Measurements from ENCODE around the gene CCL18. TPM values are rescaled to one million over a fixed set of nuclear protein-coding genes. Genes with fewer than 3 reads are reported as not detected.

The CCL18 gene
- total and polyA plus RNA-seq, 2 of the 4 experiments (the other 2 are of a cell fraction), result not detected

DNA sequence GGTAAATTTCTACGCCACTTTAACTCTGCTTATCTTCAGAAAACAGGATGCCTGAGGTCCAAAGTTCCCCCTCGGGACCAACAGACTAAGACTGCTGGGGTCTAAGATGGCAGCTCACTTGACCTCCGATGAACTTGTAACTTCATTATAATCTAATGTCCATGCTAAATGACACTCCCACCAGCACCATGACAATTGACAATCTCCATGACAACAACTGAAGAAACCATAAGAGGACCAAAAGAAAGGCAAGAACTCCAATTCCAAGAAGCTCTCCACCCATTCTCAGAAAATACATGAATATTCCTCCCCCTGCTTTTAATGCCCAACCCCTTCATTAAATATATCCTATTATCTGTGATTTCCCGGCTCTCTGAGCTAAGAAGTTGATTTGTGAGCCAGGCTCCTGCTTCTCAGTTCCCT lies 47.0 kb downstream of the CCL18 start:
- no peak overlapping the region for H2AK9ac ChIP-seq (replicated peaks; ENCODE audit: low read depth, low read length, poor library complexity)
- H3K27me3 ChIP-seq (ENCODE audit: control insufficient read depth, insufficient read depth, low read length), result no peaks in the 10 kb centered on the region
- no peak for TF ChIP-seq MAFK (IDR thresholded peaks at IDR 0.05; ENCODE audit: low read depth, low read length)
- H2BK5ac ChIP-seq (ENCODE audit: low read depth, low read length, poor library complexity, severe bottlenecking), result no peak overlapping the region
- H3K56ac ChIP-seq (ENCODE audit: extremely low read depth, insufficient read depth, low read length), result no peak overlapping the region
- no peak overlapping the region for H3K9ac ChIP-seq (ENCODE audit: low read depth, low read length)
- H3K4me1 ChIP-seq (ENCODE audit: control insufficient read depth, insufficient read depth, low read length), result no peaks in the 10 kb centered on the region
- ATAC-seq (ENCODE audit: low read depth) (no peak), DNase-seq (no peak)
- no peak overlapping the region for H2AFZ ChIP-seq (replicated peaks; ENCODE audit: low read length, poor library complexity)
- ChIA-PET POLR2A (ENCODE audit: unreplicated experiment) (no interaction called here), CTCF (interaction anchor here (1.0 to 1.2 kb wide), 2 partner anchors 13 to 39 kb away, joined by 3 to 4 read pairs; no protein-coding TSS in a partner anchor)
- H3K79me1 ChIP-seq (ENCODE audit: low read depth in 1 of 2, low read length in 2 of 2), result no peaks in the 10 kb centered on the region
- WGBS, 2 experiments (ENCODE audit: extremely low coverage in 2 of 2, insufficient read length in 1 of 2), result 77% methylated on average over 2 of the region's 4 CpGs; no CpG with 5 or more reads in 1 of the 2 experiments
- H3K4me3 ChIP-seq (ENCODE audit: insufficient read depth, low read depth, low read length), result no peak overlapping the region
- in situ Hi-C loops (cut with MboI; ENCODE audit: low sequenced_read_pairs), result no loop called here
- H4K8ac ChIP-seq (ENCODE audit: low read depth in 2 of 2, low read length in 2 of 2), result no peak overlapping the region
- no peaks in the 10 kb centered on the region for H3K36me3 ChIP-seq (ENCODE audit: control insufficient read depth, insufficient read depth, low read length)
- no TSS peak for BruUV-seq (replicated peaks)
- intact Hi-C loops (cut with micrococcal nuclease), result no loop called here
- H3K27ac ChIP-seq (ENCODE audit: insufficient read depth, low read length), result no peak overlapping the region
- H4K20me1 ChIP-seq (ENCODE audit: insufficient read depth, low read length), result no peaks in the 10 kb centered on the region
- H3K23ac ChIP-seq (ENCODE audit: low read depth, low read length), result no peak overlapping the region
- no peak overlapping the region for H2BK120ac ChIP-seq (ENCODE audit: low read depth, low read length)
- no peak overlapping the region for H3K4ac ChIP-seq (ENCODE audit: low read depth, low read length)
- no peak overlapping the region for H3K4me2 ChIP-seq (ENCODE audit: low read depth, low read length)
- H3K9me3 ChIP-seq (ENCODE audit: control insufficient read depth, insufficient read depth, low read length), result no peaks in the 10 kb centered on the region
- no peak overlapping the region for H2BK20ac ChIP-seq (ENCODE audit: low read depth, low read length)
- no peak overlapping the region for H2AK5ac ChIP-seq (ENCODE audit: low read depth, low read length)
- no peak overlapping the region for H4K91ac ChIP-seq (ENCODE audit: insufficient read depth, low read depth, low read length)
- dilution Hi-C loops (cut with HindIII; ENCODE audit: low sequenced_read_pairs, unreplicated experiment), result no loop called here
- no peak overlapping the region for H3K14ac ChIP-seq (replicated peaks; ENCODE audit: low read depth, low read length)
- H3K18ac ChIP-seq (ENCODE audit: low read depth, low read length), result no peak overlapping the region
- H4K5ac ChIP-seq (ENCODE audit: low read depth, low read length), result no peak overlapping the region
- H3K9me1 ChIP-seq (ENCODE audit: insufficient read depth, low read length), result no peaks in the 10 kb centered on the region
- no peak overlapping the region for H2BK15ac ChIP-seq (ENCODE audit: low read depth, low read length)
